Skeletal muscle cell (primary cell): ENCODE results near the gene STOX2.

Source experiments
- DNase-seq: peaks from one replicate; pipeline ENCODE4 v3.0.0-alpha.2; 2010; ENCODE audit warnings: low read depth
- H3K4me3 ChIP-seq: 2 replicates; pipeline ENCODE4 v1.5.1; 2011; ENCODE audit warnings: low read depth, mild to moderate bottlenecking, control low read depth, low read length, moderate library complexity

STOX2 gene

DNA sequence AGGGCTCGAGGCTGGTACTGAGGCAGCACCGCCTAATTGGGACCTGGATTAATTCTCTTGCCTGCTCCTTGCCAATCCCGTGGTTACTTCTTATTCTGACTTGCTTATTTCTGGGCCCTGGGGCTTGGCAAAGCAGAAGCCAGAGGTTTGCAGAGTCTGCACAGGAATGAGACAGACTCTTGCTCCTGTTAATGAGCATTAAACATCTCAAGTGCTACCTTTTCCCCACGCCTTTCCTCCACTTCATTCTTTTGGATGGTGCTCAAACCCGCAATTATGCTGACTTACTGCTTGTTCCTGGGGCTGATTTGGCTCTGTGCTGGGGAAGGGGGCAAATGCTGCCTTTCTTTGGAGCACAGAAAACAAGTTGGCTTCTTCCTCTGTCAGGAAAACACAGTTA, 16.5 kb upstream of the STOX2 start:
- no peak overlapping the region for H3K4me3 ChIP-seq
- DNase-seq: no peak

DNA sequence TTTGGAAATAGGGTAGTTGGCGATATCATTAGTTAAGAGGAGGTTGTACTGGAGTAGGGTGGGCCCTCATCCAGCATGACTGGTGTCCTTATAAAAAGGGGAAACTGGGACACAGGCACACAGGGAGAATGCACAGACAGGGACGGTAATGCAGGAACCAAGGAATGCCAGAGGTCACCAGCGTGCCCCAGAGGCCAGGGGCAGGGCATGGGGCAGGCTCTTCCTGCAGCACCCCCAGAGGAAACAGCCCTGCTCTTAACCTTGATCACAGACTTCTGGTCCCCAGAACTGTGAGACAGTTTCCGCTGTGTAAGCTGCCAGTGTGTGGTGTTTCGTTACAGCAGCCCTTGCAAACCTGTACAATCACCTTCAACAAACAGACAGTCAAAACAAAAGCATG, 15.9 kb upstream of the STOX2 start:
- DNase-seq: no peak
- no peak overlapping the region for H3K4me3 ChIP-seq

DNA sequence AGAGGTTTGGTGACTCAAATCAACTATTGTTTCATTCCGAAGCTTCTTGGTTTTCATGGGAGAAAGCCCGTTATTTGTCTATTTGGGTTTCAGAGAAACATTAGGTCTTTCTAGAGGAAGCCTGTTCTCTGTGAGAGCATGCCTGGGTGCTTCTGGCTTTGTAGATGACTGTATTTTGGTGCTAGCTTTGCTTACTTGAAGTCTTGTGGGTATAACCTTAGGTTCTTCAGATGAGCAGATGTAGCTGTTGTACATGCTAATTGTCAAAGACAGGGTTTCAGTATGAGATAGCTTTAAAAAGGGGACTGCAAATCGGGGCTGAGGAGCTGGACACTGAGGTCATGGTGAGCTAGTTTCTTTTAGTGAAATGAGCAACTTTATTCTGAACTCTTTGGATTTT, 7.9 kb upstream of the STOX2 start:
- no peak for DNase-seq
- no peak overlapping the region for H3K4me3 ChIP-seq

DNA sequence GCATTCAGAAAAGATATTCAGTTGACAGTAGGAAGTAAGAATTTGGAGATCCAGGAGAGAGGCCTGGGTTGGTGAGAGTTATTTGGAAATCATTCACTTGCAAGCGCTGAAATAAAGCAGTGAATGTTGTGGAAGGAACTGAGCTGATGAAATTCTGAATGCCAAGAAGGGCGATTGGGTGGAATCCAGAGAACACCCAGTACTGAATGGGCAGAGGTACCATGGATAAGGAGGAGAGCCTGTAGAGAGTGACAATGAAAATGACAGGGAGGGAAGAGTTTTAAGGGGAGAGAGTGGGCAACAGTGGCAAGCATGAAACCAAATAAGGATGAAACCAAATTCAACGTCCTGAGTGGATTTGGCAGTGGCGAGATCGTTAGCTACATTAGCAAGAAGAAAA, 6.7 kb upstream of the STOX2 start:
- H3K4me3 ChIP-seq: no peak overlapping the region

GRCh38 chr4:183903021-183903760, 1.9 kb upstream of the STOX2 start:
- no peak overlapping the region for H3K4me3 ChIP-seq
- no peak for DNase-seq

More for the DNA sequence above, 6.7 kb upstream of the STOX2 start:
- DNase-seq: no peak

DNA sequence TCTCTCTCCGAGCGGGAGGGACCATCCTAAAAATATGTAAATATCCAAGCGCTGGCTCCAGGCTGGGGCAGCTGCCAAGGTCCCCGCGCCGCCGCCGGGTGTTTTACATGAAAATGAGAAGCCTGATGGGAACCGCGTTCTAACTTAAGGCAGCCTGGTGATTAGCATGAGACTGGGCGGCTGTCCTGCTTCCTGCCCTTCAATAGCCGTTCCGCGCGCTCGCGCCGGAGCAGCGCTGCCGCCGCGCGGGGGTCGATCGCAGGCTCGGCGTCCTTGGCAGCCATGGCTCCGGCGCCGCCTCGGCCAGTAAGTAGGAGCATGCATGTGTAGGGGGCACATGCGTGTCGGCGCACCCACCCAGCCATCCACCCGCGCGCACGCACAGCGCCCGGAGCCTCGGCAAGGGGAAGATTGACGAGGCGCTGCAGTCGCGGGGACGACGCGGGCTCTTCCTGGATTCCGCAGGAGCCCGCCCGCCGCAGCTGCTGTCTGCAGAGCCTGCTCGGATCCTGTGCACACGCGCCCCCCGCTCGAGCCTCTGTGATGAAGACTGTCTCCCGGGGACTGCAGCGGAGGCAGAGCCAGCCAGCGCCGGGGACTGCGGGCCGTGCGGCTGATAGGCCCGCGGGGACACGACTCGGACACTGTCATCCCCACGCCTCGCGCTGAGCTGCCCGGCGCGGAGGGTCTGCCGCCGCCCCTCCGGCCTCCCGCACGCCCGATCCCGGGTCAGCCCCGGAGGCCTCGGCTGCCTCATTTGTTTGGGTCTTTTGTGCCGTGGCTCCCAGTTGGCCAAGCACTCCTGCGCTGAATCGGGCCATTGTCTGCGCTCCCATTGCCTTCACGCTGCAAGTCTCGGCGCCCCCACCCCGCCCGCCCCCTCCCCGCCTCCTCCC, 734 bp downstream of the STOX2 start:
- DNase-seq: no peak
- H3K4me3 ChIP-seq: peak overlapping the region; percentile 56

DNA sequence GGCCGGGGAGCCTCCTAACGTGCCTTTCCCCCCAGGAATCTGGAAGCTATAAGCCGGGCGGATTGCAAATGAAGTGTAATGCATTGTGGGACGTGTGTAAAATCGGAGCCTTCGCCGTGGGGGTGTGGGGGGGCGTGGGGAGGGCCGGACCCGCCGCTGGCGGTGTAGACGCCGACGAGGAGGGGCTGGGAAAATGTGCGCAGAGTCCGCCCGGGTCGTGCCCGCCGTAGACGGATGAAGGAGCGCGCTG, 1.3 kb downstream of the STOX2 start:
- no peak for DNase-seq
- peak overlapping the region; percentile 30 for H3K4me3 ChIP-seq

DNA sequence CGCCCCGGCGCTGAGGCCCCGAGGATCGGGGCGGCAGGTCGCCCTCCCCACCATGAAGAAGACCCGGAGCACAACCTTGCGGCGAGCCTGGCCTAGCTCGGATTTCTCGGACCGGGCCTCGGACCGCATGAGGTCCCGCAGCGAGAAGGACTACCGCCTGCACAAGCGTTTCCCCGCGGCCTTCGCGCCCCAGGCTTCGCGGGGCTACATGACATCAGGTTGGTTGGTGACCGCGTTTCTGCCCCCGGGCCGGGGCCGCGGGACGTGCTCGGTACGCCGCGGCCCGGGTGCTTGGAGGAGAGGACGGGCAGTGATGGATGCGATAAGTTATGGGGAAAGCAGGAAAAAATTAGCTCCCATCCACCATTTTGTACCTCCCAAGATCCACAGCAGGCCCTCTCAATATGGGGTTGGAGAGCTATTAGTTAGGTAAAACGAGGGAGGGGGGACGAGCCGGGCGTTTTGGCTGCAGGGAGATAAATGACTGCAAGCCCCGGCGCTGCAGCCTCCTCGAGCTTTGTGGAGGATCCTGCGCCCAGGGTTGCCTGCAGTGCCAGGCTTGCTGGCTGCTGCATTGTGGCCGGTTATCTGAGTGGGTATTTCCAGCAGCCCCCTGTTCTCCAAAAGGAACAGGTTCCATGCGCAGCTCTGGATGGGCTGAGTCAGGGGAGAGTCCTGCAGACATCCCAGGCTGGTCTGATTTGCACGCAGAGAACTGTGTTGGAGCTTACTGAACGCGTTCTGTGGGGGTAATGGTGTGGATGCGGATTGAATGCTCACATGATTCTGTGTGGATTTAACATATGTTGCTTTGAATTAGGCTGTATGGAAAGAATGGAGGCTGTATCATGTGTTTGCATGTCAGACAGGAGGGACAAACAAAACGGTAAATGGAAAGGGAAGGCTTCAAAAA, 1.9 kb downstream of the STOX2 start:
- peak overlapping the region; percentile 30 for H3K4me3 ChIP-seq
- DNase-seq: no peak

DNA sequence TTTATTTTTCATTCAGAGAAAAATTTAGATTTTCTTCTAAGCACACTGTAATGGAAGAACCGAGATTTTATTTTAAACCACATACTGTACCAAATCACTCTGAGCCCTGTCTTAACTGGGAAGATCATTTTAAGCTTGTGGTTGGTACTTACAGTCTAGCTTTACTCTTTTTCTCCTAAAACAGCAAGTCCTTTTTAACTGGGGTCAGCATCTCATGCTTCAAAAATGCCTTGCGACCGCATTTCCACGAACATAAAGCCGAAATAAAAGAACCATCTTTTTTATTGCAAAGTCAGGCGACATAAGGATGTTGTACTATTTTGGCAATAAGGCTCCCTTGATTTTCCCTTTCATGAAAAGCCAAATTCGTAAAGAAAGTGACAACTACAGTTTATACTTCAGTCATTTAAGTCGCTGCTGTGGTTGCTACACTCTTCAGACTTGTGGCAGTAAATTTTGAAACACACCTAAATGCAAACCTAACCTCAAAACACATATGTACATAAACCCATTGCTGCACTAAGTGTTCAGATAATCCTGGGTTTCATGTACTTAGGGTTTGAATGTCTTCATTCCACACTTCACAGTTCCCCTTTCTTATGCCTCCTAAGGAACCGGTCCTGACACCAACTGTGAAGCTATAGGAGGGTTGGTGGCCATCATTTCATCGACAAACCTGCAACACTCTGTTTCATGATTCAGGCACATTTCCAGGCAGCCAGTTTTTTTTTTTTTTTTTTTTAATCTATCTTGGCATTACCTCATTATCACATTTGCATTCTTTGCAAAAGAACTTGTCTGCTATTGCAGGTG, 3.0 kb downstream of the STOX2 start:
- H3K4me3 ChIP-seq: no peak overlapping the region

DNA sequence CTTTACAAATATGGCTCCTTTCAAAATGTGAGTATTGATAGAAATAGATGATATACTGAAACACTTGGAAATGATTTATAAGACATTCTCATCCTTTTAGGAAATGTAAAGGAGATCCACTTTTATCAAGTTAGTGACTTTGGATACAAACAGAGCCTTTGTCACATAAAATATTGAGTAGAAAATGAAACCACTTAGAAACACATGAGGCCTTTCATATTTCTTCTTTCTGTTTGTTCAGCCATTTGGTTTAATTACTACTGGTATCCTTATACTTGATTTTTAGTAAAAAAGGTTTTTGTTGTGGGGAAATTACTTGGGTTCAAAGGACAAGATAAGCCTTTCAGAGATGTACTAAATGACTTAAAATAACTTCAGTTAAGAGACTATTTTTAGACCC, 4.1 kb downstream of the STOX2 start:
- no peak overlapping the region for H3K4me3 ChIP-seq
- no peak for DNase-seq

More for the DNA sequence above, 3.0 kb downstream of the STOX2 start:
- no peak for DNase-seq

DNA sequence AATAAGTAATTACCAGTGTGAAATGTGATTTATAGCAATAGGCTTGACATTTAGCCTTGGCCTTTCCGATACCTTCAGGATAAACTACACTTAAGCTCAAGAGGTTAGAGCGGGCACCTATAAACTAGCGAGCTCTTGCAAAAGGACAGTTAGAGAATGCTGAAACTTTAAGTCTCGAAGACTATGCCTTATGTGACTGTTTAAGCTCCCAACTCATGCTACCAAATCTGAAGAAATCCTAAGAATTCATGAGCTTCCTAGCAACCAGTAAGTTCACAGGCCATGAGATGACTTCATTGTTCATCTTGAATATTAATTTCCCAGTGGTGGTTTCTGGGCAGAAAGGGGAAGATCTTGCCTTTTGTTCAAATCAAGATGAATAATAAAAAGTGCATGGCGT, 4.7 kb downstream of the STOX2 start:
- no peak overlapping the region for H3K4me3 ChIP-seq
- DNase-seq: no peak

DNA sequence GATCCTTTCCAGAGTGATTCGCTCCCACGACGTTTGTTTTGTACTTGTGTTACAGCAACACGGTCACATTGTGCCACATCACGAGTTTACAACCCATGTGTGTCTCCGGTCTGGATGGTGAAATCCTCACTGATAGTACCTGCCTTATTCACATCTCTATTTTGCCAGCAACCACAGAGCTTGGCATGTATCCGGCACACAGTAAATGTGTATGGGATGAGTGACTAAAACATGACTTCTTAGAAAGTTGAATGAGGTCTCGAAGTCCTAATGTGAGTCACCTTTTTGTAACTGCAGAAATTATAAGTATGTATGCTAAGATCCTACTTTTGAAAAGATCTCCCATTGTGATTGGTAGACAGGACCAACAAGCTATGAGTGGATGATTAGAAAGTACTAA, 7.5 kb downstream of the STOX2 start:
- DNase-seq: no peak
- H3K4me3 ChIP-seq: no peak overlapping the region

DNA sequence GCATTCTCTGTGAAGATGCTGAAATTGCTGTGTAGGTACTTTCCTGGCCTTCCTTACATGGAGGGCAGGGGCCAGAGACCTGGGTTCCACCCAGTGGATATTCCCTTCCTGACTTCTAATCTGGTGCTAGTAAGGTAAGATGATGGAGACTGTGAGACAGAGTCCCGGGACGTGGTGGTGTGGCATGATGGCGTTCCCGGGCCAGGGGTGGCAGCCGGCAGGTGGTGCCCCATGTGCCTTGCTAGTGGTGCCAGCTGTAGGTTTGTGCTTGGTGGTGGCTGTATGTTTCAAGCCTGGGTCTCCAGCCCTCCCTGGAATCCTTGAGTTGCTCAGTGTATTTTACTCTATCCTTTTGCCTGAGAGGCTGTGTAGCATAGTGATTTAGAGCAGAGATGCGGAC, 10.9 kb downstream of the STOX2 start:
- no peak for DNase-seq

DNA sequence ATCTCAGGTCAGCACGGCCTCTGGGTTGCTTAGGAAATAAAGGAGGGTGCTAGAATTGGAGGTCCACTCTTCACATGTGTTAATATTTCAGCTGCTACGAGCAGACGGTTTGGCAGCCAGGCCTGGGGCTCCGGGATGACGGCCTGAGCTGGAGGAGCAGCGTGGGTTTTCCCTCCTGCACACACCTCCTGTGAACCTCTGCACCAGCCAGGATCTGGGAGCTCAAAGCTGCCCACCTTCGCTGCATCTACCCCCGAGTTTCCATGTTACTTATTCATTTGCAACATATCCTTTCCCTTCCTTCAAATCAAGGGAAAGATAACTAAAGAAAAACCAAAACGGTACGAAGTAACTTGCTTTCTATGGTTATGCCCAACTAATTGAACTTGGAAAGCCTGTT, 13.6 kb downstream of the STOX2 start:
- no peak overlapping the region for H3K4me3 ChIP-seq

More for the DNA sequence above, 10.9 kb downstream of the STOX2 start:
- H3K4me3 ChIP-seq: no peak overlapping the region

DNA sequence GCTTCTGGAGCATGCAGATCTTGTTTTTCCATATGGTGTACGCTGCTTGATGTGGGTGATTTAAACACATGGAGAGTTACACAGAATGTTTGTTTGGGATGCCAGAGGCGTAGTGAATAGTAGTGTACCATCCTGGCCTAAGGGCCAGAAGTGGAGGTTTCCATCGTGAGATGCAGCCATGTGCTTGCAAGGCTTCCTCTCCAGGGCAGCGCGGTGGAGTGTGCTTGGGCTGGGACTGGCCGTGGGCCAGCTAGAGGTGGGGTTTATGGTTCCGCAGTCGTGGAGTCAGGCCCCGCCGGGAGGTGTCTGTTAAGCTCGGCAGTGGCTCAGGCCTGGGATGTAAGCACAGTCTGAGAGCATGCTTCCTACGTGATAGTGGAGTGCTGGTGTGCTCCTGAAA, 14.0 kb downstream of the STOX2 start:
- DNase-seq: no peak
- H3K4me3 ChIP-seq: no peak overlapping the region

More for the DNA sequence above, 13.6 kb downstream of the STOX2 start:
- DNase-seq: no peak

DNA sequence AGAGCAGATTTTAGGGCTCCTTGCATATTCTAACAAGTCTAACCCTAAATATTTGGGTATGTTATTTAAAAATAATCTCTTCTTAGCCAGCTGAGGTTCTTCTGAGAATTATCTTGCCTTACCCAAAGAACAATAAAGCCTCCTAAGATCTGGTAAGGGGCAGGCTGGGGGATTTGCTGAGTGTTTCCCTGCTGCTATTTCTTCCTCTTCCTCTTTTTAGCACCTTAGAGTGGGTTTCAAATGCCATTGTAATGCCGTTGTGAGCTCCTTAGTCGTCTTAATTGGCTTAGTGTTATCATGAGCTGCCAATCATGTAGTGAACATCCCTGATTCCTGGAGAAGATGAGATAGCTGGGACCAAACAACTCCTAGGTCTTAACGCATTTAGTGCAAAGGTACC, 15.4 kb downstream of the STOX2 start:
- DNase-seq: no peak
- no peak overlapping the region for H3K4me3 ChIP-seq

DNA sequence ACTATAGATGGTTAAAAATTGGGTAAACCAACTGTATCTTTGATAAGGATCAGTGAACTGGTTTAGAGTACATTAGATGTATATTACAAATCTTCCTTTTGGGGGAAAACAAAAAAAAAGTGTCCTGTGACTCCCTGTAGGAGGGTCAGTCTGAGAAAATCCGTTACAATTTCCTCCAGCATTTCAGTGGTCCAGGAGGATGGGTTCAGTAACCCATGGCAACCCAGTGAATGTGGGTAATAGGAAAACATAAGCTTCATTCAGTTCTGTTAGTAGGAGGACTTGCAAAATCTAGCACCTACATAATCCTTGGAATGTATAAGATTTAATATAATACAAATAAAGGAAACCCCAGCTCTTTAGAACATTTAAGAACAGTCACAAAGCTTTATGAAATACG, 16.2 kb downstream of the STOX2 start:
- H3K4me3 ChIP-seq: no peak overlapping the region
- DNase-seq: no peak

DNA sequence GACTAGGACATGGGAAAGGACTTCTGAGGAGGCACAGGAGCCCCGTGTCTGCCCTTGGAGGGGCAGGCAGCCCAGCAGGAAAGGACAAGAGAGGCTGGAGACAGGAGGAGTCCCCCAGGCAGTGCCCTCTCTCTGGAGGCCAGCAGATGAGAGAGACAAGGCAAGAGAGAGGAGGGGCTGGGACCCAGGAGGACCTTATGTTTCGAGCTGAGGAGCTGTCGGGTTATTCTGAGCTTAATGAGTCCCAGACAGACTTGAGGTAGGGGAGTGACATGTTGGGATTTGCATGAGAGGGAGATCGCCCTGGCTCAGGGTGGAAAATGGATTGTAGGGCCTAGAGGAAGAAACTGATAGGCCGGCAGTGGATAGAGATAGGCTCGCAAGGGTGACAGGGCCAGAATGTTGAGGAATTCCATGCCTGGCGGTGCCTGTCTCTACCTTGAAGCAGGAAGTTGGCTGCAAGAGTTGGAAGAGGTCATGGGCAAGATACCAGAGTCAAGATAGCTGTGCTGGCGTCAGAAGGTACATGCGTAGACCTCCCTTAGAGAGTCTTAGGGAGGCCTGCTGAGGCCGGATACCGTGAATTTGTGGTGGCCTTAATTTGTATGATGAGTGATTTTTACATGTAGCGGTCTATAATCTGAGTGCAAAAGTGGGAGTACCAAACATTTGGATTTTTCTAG, 19.4 kb downstream of the STOX2 start:
- no peak overlapping the region for H3K4me3 ChIP-seq

DNA sequence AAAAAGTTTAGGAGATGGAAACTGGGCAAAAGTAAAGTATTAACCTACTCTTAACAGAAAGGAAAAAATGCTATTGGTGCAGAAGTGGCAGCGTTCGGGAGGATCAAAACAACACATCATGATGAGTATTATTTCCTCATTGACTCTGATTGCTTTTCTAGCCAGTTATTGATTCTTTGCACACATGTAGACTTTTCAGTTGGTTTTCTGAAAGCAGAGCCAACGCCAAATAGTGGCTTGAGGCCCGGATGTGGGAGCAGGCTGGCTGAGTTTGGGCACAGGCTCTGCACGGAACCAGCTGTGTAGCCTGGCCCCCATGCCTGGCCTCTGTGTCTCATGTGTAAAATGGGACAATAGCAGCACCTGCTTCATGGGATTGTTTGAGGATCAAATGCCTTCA, 21.8 kb downstream of the STOX2 start:
- DNase-seq: no peak
- H3K4me3 ChIP-seq: no peak overlapping the region

More for the DNA sequence above, 19.4 kb downstream of the STOX2 start:
- no peak for DNase-seq
